HepG2 (cell line): Measurements from ENCODE around the gene NXPE3. TPM values are rescaled to one million over a fixed set of nuclear protein-coding genes. Genes with fewer than 3 reads are reported as not detected.
A peak's percentile ranks its signal among the peaks of the same experiment; 100 is the strongest.

Source experiments
- BRCA1 ChIP-seq: sonication (generic); formaldehyde crosslinking; IDR thresholded peaks from 2 replicates; pipeline ENCODE4 v1.4.0; 2020; ENCODE audit warnings: missing genetic modification reagents
- CEBPB ChIP-seq: IDR thresholded peaks from 2 replicates; pipeline ENCODE4 v1.6.1; 2011; ENCODE audit warnings: low read depth, low read length, improper control_type of control experiment, borderline replicate concordance
- DPF2 ChIP-seq: sonication (generic); formaldehyde crosslinking; IDR thresholded peaks from 2 replicates; pipeline ENCODE4 v1.4.0; 2020; ENCODE audit warnings: mild to moderate bottlenecking, low read depth, missing genetic modification reagents, borderline replicate concordance
- HDAC1 ChIP-seq: sonication (generic); formaldehyde crosslinking; IDR thresholded peaks from 2 replicates; pipeline ENCODE4 v1.5.1; 2020; ENCODE audit warnings: mild to moderate bottlenecking, missing genetic modification reagents
- HMG20A ChIP-seq: IDR thresholded peaks from 2 replicates; pipeline ENCODE4 v1.6.1; 2016; ENCODE audit warnings: borderline replicate concordance
- MLX ChIP-seq: IDR thresholded peaks from 2 replicates; pipeline ENCODE4 v1.6.1; 2016
- NFKBIZ ChIP-seq: IDR thresholded peaks from 2 replicates; pipeline ENCODE4 v1.6.1; 2018; ENCODE audit warnings: missing genetic modification reagents, missing compliant biosample characterization
- SOX6 ChIP-seq, 2 experiments: fragments of 450-650 bp in 1 of 2; sonication (generic) in 1 of 2; formaldehyde crosslinking in 1 of 2; IDR thresholded peaks; 2 replicates each; pipeline versions ENCODE4 v1.4.0 to v1.6.1; 2017 to 2020; ENCODE audit warnings: antibody characterized with exemption in 1 of 2, mild to moderate bottlenecking in 1 of 2, missing genetic modification reagents in 1 of 2
- STAG1 ChIP-seq: sonication (generic); formaldehyde crosslinking; IDR thresholded peaks from 2 replicates; pipeline ENCODE4 v1.4.0; 2020; ENCODE audit warnings: missing genetic modification reagents
- TARDBP ChIP-seq: sonication (generic); formaldehyde crosslinking; IDR thresholded peaks from 2 replicates; pipeline ENCODE4 v1.8.0; 2022; ENCODE audit warnings: mild to moderate bottlenecking, missing genetic modification reagents
- TCF7 ChIP-seq: sonication (generic); IDR thresholded peaks from 2 replicates; pipeline ENCODE4 v1.6.1; 2016; ENCODE audit warnings: antibody characterized with exemption, low read depth
- ZFP62 ChIP-seq: sonication (generic); formaldehyde crosslinking; IDR thresholded peaks from 2 replicates; pipeline ENCODE4 v1.4.0; 2020; ENCODE audit warnings: missing genetic modification reagents
- ZNF263 ChIP-seq: sonication (generic); formaldehyde crosslinking; IDR thresholded peaks from 2 replicates; pipeline ENCODE4 v1.4.0; 2020; ENCODE audit warnings: missing genetic modification reagents
- ZNF275 ChIP-seq: sonication (generic); formaldehyde crosslinking; IDR thresholded peaks from 2 replicates; pipeline ENCODE4 v1.8.0; 2022; ENCODE audit warnings: missing genetic modification reagents, mild to moderate bottlenecking, inconsistent platforms, borderline replicate concordance
- ZNF282 ChIP-seq: fragments of 450-650 bp; IDR thresholded peaks from 2 replicates; pipeline ENCODE4 v1.6.1; 2018; ENCODE audit not compliant: partially characterized antibody
- ZNF354B ChIP-seq: sonication (generic); formaldehyde crosslinking; IDR thresholded peaks from 2 replicates; pipeline ENCODE4 v1.8.0; 2022; ENCODE audit warnings: mild to moderate bottlenecking, missing genetic modification reagents
- ZNF629 ChIP-seq: sonication (generic); formaldehyde crosslinking; conservative IDR thresholded peaks from 2 replicates; pipeline ENCODE4 v1.5.0; 2020; ENCODE audit warnings: missing genetic modification reagents
- ZSCAN31 ChIP-seq: sonication (generic); formaldehyde crosslinking; IDR thresholded peaks from 2 replicates; pipeline ENCODE4 v1.5.0; 2020; ENCODE audit warnings: low read depth, mild to moderate bottlenecking, missing genetic modification reagents
- polyA plus RNA-seq, 8 experiments: library from polyadenylated mRNA; depleted of rRNA in 3 of 8; stranded (reverse) in 7 of 8; unstranded in 1 of 8; fragments of >200 nt; fragmentation: Illumina TruSeq in 4 of 8; extraction: Trizol in 4 of 8; gene quantifications; 2 replicates each; pipeline versions ENCODE4 v1.2.1 to v1.2.3, GENCODE V29; 2011 to 2016; ENCODE audit warnings: low read depth in 4 of 8, missing spikeins in 1 of 8, mixed read lengths in 1 of 8; ENCODE audit not compliant: insufficient read depth in 1 of 8
- total RNA-seq, 5 experiments: library from RNA; depleted of rRNA; stranded (reverse); fragments of >200 nt; fragmentation: Illumina TruSeq; extraction: Trizol; gene quantifications; 2 replicates each; pipeline ENCODE4 v1.2.3, GENCODE V29; 2016; ENCODE audit warnings: low read depth in 1 of 5
- TF ChIP-seq, protein P1 (sequence below): sonication (generic); formaldehyde crosslinking; IDR thresholded peaks from 2 replicates; pipeline ENCODE4 v1.4.0; 2020; ENCODE audit warnings: missing genetic modification reagents, borderline replicate concordance
- TF ChIP-seq, protein P2 (sequence below): sonication (generic); formaldehyde crosslinking; IDR thresholded peaks from 2 replicates; pipeline ENCODE4 v1.4.0; 2020; ENCODE audit warnings: missing genetic modification reagents

Gene NXPE3
- total and polyA plus RNA-seq, 2 of the 13 experiments (the other 11 are each of a cell fraction or from before 2014, with no cell fraction given): 3.5 to 4.7 TPM

DNA sequence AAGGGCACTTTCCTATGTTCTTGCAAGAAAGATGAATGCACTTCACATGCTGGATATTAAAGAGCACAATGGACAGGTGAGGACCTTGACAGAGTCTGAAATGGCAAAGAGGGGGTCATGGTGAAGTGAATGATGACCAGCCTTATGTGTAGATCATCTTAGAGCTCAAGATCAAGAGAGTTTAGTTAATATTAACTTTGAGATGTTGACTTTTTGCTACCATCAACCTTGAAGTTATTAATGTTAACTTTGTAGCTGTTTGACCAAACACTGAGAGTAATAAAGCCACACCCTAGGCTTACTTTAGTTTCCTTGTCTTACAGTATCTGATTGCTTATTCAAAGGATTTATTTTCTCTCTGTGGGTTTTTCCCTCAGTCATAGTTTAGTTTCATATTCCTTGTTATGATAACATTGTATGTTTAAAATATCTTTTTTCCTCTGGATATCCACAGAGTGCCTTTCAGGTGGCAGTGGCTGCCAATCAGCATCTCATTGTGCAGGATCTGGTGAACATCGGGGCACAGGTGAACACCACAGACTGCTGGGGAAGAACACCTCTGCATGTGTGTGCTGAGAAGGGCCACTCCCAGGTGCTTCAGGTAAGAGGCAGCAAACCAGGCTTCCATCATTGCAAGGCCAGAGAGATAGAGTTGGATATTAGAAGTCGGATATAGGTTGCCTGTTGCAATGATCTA lies 75.7 kb downstream of the NXPE3 start (continued):
- TF ChIP-seq ZNF263 (CRISPR knock-in tag) (no peak), ZNF354B (CRISPR knock-in tag) (no peak), ZNF282 (no peak), CEBPB (no peak), ZNF629 (CRISPR knock-in tag) (no peak), HDAC1 (no peak), BRCA1 (CRISPR knock-in tag) (no peak), HMG20A (CRISPR knock-in tag) (peak; percentile 82; the same call in 1 of the 2 replicates), STAG1 (CRISPR knock-in tag) (no peak), DPF2 (CRISPR knock-in tag) (no peak), TARDBP (0 out of 2 replicates have a peak, but pooled peaks have one; percentile 47), ZNF275 (no peak), ZFP62 (no peak), MLX (CRISPR knock-in tag) (0 out of 2 replicates have a peak, but pooled peaks have one; percentile 52), SOX6 (IDR thresholded peaks at IDR 0.05) (no peak), SOX6 (CRISPR knock-in tag; IDR thresholded peaks at IDR 0.05) (peak; percentile 78; the same call in 1 of the 2 replicates), ZSCAN31 (no peak), TCF7 (peak; percentile 85), NFKBIZ (peak; percentile 75)
- TF ChIP-seq, protein P1, sequence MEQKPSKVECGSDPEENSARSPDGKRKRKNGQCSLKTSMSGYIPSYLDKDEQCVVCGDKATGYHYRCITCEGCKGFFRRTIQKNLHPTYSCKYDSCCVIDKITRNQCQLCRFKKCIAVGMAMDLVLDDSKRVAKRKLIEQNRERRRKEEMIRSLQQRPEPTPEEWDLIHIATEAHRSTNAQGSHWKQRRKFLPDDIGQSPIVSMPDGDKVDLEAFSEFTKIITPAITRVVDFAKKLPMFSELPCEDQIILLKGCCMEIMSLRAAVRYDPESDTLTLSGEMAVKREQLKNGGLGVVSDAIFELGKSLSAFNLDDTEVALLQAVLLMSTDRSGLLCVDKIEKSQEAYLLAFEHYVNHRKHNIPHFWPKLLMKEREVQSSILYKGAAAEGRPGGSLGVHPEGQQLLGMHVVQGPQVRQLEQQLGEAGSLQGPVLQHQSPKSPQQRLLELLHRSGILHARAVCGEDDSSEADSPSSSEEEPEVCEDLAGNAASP (CRISPR knock-in tag): 0 out of 2 replicates have a peak, but pooled peaks have one; percentile 15
- TF ChIP-seq, protein P2, sequence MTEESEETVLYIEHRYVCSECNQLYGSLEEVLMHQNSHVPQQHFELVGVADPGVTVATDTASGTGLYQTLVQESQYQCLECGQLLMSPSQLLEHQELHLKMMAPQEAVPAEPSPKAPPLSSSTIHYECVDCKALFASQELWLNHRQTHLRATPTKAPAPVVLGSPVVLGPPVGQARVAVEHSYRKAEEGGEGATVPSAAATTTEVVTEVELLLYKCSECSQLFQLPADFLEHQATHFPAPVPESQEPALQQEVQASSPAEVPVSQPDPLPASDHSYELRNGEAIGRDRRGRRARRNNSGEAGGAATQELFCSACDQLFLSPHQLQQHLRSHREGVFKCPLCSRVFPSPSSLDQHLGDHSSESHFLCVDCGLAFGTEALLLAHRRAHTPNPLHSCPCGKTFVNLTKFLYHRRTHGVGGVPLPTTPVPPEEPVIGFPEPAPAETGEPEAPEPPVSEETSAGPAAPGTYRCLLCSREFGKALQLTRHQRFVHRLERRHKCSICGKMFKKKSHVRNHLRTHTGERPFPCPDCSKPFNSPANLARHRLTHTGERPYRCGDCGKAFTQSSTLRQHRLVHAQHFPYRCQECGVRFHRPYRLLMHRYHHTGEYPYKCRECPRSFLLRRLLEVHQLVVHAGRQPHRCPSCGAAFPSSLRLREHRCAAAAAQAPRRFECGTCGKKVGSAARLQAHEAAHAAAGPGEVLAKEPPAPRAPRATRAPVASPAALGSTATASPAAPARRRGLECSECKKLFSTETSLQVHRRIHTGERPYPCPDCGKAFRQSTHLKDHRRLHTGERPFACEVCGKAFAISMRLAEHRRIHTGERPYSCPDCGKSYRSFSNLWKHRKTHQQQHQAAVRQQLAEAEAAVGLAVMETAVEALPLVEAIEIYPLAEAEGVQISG (CRISPR knock-in tag): no peak
